ENCODE data around the gene STRIP1.

DNA sequence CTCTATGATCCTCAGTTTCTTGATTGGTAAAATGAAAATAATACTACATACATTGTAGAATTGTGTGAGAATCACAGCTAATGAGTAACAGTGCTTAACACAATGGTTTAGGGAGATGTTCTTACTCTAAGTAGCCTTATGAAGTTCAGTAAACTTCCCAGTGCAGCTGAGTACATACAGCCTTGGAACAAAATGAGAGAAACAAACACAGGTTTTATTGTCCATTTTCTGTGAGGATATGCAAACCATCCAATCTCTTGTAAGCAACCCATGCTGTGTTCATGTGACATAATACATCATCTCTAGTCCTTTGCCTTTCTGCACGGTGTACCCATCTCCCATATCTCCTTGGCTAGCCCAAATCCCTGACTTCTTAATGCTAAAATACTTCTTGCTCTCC, 14.7 kb upstream of the STRIP1 start:
- TF ChIP-seq YY1 (IDR thresholded peaks at IDR 0.05; ENCODE audit: insufficient read depth, insufficient read length) (no peak), ZNF274 (IDR thresholded peaks at IDR 0.05; ENCODE audit: low read depth, low read length) (no peak)
